GM12878 (cell line): ENCODE data around the gene IRAK2. TPM values are rescaled to one million over a fixed set of nuclear protein-coding genes. Genes with fewer than 3 reads are reported as not detected.

Source experiments
- ATAC-seq: fragments of 200-7000 bp; cut with Tn5 transposase; 3 replicates; pipeline ENCODE4 v1.9.1; 2020; ENCODE audit warnings: mild to moderate bottlenecking, moderate library complexity
- BruUV-seq: library from RNA; stranded (reverse); fragments of 400-500 nt; replicated peaks from 2 replicates; lab custom pipeline; 2021; lab: Mats Ljungman, UMichigan
- CTCF ChIA-PET: fragments of 300-600 bp; sonication (Branson Sonifier 250); formaldehyde crosslinking; extraction: SDS; loops from one replicate; lab custom pipeline; 2021; ENCODE audit warnings: inconsistent platforms; lab: Yijun Ruan, JAX
- POLR2A ChIA-PET: fragments of 350-600 bp; formaldehyde crosslinking; extraction: SDS; loops from one replicate; lab custom pipeline; 2021; ENCODE audit warnings: inconsistent platforms; lab: Charles Lee
- RAD21 ChIA-PET: fragments of 300-600 bp; sonication (Branson Sonifier 250); formaldehyde crosslinking; loops from one replicate; lab custom pipeline; 2023; ENCODE audit warnings: antibody characterized with exemption; ENCODE audit not compliant: unreplicated experiment; lab: Charles Lee
- SMC1A ChIA-PET: fragments of 300-600 bp; sonication (Branson Sonifier 250); formaldehyde crosslinking; loops from one replicate; lab custom pipeline; 2023; ENCODE audit not compliant: unreplicated experiment, uncharacterized antibody; lab: Charles Lee
- DNase-seq: peaks from one replicate; pipeline ENCODE4 v3.0.0-alpha.2; 2011; ENCODE audit warnings: low read depth, low spot score
- FAIRE-seq: peaks from 3 replicates; lab custom pipeline; 2011; peaks lifted over from hg19 to GRCh38; lab: Jason Lieb, UNC
- H2AFZ ChIP-seq: 2 replicates; pipeline ENCODE4 v1.6.0; 2011; ENCODE audit warnings: low read depth, low read length, control low read depth; ENCODE audit not compliant: control insufficient read depth
- H3K27ac ChIP-seq: 2 replicates; pipeline ENCODE4 v1.5.1; 2011; ENCODE audit warnings: control low read depth; ENCODE audit not compliant: control insufficient read depth, insufficient read depth
- H3K27me3 ChIP-seq, 2 experiments: replicated peaks in 1 of 2; 2 replicates each; pipeline versions ENCODE4 v1.6.0 to v1.6.1; 2011; ENCODE audit warnings: low read length in 1 of 2; ENCODE audit not compliant: control insufficient read depth in 2 of 2, insufficient read depth in 2 of 2
- H3K36me3 ChIP-seq, 2 experiments: 2 replicates each; pipeline ENCODE4 v1.5.1; 2011; ENCODE audit warnings: low read length in 1 of 2; ENCODE audit not compliant: control insufficient read depth in 2 of 2, insufficient read depth in 2 of 2
- H3K4me1 ChIP-seq: 2 replicates; pipeline ENCODE4 v1.6.1; 2011; ENCODE audit warnings: mild to moderate bottlenecking, low read length, moderate library complexity, mixed read lengths; ENCODE audit not compliant: control insufficient read depth, insufficient read depth
- H3K4me2 ChIP-seq: 2 replicates; pipeline ENCODE4 v1.6.0; 2011; ENCODE audit warnings: control low read depth; ENCODE audit not compliant: control insufficient read depth, insufficient read depth
- H3K4me3 ChIP-seq: fragments of 200-600 bp; sonication (generic); 2 replicates; pipeline ENCODE4 v1.5.1; 2016
- H3K79me2 ChIP-seq: 2 replicates; pipeline ENCODE4 v1.6.0; 2011; ENCODE audit warnings: low read length; ENCODE audit not compliant: control insufficient read depth, insufficient read depth
- H3K9ac ChIP-seq: 2 replicates; pipeline ENCODE4 v1.8.0; 2011; ENCODE audit warnings: low read length, control low read depth, mixed read lengths; ENCODE audit not compliant: control insufficient read depth, insufficient read depth
- H3K9me3 ChIP-seq: replicated peaks from 3 replicates; pipeline ENCODE4 v1.5.1; 2011; ENCODE audit warnings: mild to moderate bottlenecking, low read length; ENCODE audit not compliant: control insufficient read depth, insufficient read depth
- H4K20me1 ChIP-seq: 2 replicates; pipeline ENCODE4 v1.6.0; 2011; ENCODE audit not compliant: control insufficient read depth, insufficient read depth
- EZH2 ChIP-seq: IDR thresholded peaks from 2 replicates; pipeline ENCODE4 v1.6.1; 2012; ENCODE audit warnings: low read depth, mild to moderate bottlenecking, control low read depth, inconsistent platforms, low read length, borderline replicate concordance; ENCODE audit not compliant: control insufficient read depth
- GABPA ChIP-seq: IDR thresholded peaks from 2 replicates; pipeline ENCODE4 v1.6.1; 2014; ENCODE audit warnings: antibody characterized with exemption, low read depth, mild to moderate bottlenecking, inconsistent platforms
- KDM1A ChIP-seq: fragments of 200-600 bp; sonication (generic); IDR thresholded peaks from 2 replicates; pipeline ENCODE4 v1.6.1; 2016; ENCODE audit warnings: borderline replicate concordance
- MYC ChIP-seq: IDR thresholded peaks from 2 replicates; pipeline ENCODE4 v1.6.1; 2011; ENCODE audit warnings: mild to moderate bottlenecking, low read length, moderate library complexity, inconsistent platforms; ENCODE audit not compliant: insufficient read depth, insufficient replicate concordance, insufficient read length, severe bottlenecking
- NFYB ChIP-seq: IDR thresholded peaks from 2 replicates; pipeline ENCODE4 v1.6.1; 2011; ENCODE audit warnings: low read depth, mild to moderate bottlenecking, low read length, improper control_type of control experiment, moderate library complexity; ENCODE audit not compliant: insufficient read depth
- NR2C1 ChIP-seq: fragments of 450-650 bp; IDR thresholded peaks from 2 replicates; pipeline ENCODE4 v1.6.1; 2017; ENCODE audit warnings: antibody characterized with exemption, mild to moderate bottlenecking, moderate library complexity
- POU2F2 ChIP-seq: IDR thresholded peaks from 3 replicates; pipeline ENCODE4 v1.6.1; 2011; ENCODE audit warnings: low read depth, mild to moderate bottlenecking, low read length, borderline replicate concordance
- SMAD5 ChIP-seq: IDR thresholded peaks from 2 replicates; pipeline ENCODE4 v1.6.1; 2016; ENCODE audit warnings: antibody characterized with exemption, low read depth
- SP1 ChIP-seq: IDR thresholded peaks from one replicate; pipeline ENCODE4 v1.6.1; 2011; ENCODE audit warnings: low read depth, low read length
- WRNIP1 ChIP-seq: IDR thresholded peaks from 2 replicates; pipeline ENCODE4 v1.6.1; 2011; ENCODE audit warnings: low read depth, low read length, improper control_type of control experiment, borderline replicate concordance
- YBX1 ChIP-seq: fragments of 450-650 bp; IDR thresholded peaks from 2 replicates; pipeline ENCODE4 v1.6.1; 2016; ENCODE audit warnings: antibody characterized with exemption
- ZZZ3 ChIP-seq: IDR thresholded peaks from 2 replicates; pipeline ENCODE4 v1.6.1; 2011; ENCODE audit warnings: low read depth; ENCODE audit not compliant: control insufficient read depth, insufficient read length
- WGBS: methylation state at CpG from one replicate; pipeline ENCODE4 v1.1.6; 2016; ENCODE audit warnings: low lambda C conversion rate; ENCODE audit not compliant: insufficient replicate concordance, insufficient coverage; ENCODE audit errors: missing lambda C conversion rate; 5-methylcytosine and 5-hydroxymethylcytosine counted together
- in situ Hi-C: fragments of 300-500 bp; cut with MboI; formaldehyde crosslinking; loops from 9 replicates; pipeline ENCODE4 v1.14.3; 2018; ENCODE audit warnings: mixed read lengths
- intact Hi-C: fragments of 100-400 bp; cut with micrococcal nuclease; formaldehyde crosslinking; loops from one replicate; pipeline ENCODE4 v1.14.2; 2022; ENCODE audit not compliant: unreplicated experiment
- polyA plus RNA-seq, 11 experiments: library from polyadenylated mRNA; depleted of rRNA in 4 of 11; unstranded in 6 of 11; stranded (reverse) in 5 of 11; fragments of >200 nt; fragmentation: Nextera tagmentation in 4 of 11; fragmentation: Illumina TruSeq in 1 of 11; extraction: Ambion mirVana in 4 of 11; extraction: Trizol in 1 of 11; gene quantifications; 1 replicate in 1 of 11; 2 replicates in 10 of 11; pipeline versions ENCODE4 v1.2.1 to v1.2.3, GENCODE V29; 2011 to 2016; ENCODE audit warnings: inconsistent platforms in 2 of 11, missing spikeins in 2 of 11, low read depth in 1 of 11
- total RNA-seq, 4 experiments: library from RNA; depleted of rRNA in 3 of 4; stranded (reverse); fragments of >200 nt in 3 of 4; fragmentation: Illumina TruSeq in 1 of 4; extraction: Trizol in 1 of 4; gene quantifications; 2 replicates each; pipeline versions ENCODE4 v1.2.1 to v1.2.3, GENCODE V29; 2013 to 2021

IRAK2 gene
- total and polyA plus RNA-seq, 10 of the 15 experiments (the other 5 are each of a cell fraction or from before 2014, with no cell fraction given) = 0.48 to 5.7 (median 4.5) TPM

- CTCF ChIA-PET = interaction anchor here (0.8 to 1.6 kb wide), 4 partner anchors 13 to 23 kb away, joined by 3 to 4 read pairs (median 3); no protein-coding TSS in a partner anchor
- RAD21 ChIA-PET = interaction anchor here (1.4 kb wide), 1 partner anchor 12 kb away, joined by 6 read pairs; no protein-coding TSS in a partner anchor
- FAIRE-seq = no peak
- Histone ChIP-seq H3K27me3 (no peaks in the 10 kb centered on the region), H3K4me1 (peaks cover 29% of the 10 kb centered on the region), H3K4me3 (no peak overlapping the region), H3K9ac (no peak overlapping the region), H3K9me3 (no peaks in the 10 kb centered on the region), H4K20me1 (no peaks in the 10 kb centered on the region), H3K79me2 (no peaks in the 10 kb centered on the region), H3K27ac (no peak overlapping the region), H2AFZ (no peak overlapping the region), H3K36me3 (0 out of 4 replicates have a peak, but pooled peaks cover 0 to 4% of the 10 kb centered on the region in 2 experiments), H3K4me2 (no peak overlapping the region)
- no peak for ATAC-seq
- TF ChIP-seq POU2F2 (no peak), GABPA (no peak), NFYB (no peak), MYC (no peak), KDM1A (no peak), WRNIP1 (no peak), SMAD5 (no peak), SP1 (no peak), EZH2 (no peak), NR2C1 (no peak), ZZZ3 (no peak), YBX1 (no peak)
- no peak for DNase-seq
- intact Hi-C loops = no loop called here
- WGBS = 89% methylated on average over 12 of the region's 12 CpGs
- in situ Hi-C loops = no loop called here
- SMC1A ChIA-PET = interaction anchor here (0.6 to 1.9 kb wide), 9 partner anchors 10 to 720 kb away, joined by 3 to 10 read pairs (median 5); no protein-coding TSS in a partner anchor
- POLR2A ChIA-PET = interaction anchor here (0.6 to 1.8 kb wide), 4 partner anchors 9 to 37 kb away, joined by 3 to 7 read pairs (median 4); no protein-coding TSS in a partner anchor
- no TSS peak for BruUV-seq
Observed at GRCh38 chr3:10185804-10186762, 21.4 kb downstream of the IRAK2 start.
